ENCODE results near the gene KCNE4.

KCNE4 gene

GRCh38 chr2:223087466-223087865, 35.5 kb downstream of the KCNE4 start:
- no peak for DNase-seq (ENCODE audit: low spot score)

DNA sequence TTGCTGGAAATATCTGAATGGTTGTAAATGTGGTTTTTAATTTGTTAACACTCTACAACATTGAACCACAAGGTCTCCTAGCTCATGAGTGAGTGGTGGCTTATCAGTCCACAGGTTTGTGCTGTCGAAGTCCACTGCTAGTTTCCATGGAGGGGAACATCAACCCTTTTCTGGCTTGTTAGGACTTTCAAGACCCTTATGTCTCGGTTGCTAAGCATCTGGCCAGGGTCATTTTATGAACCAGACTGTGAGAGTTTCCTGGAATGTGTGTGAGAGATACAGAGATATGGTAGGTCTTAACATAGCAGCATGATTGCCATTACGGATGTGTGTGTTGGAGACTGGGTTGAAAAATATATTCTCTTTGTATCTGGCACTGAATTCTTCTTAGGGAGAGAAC, 36.9 kb downstream of the KCNE4 start:
- no peak for DNase-seq (ENCODE audit: low spot score)

- DNase-seq (ENCODE audit: low spot score), result no peak
Observed at GRCh38 chr2:223090039-223090438, 38.0 kb downstream of the KCNE4 start.

DNA sequence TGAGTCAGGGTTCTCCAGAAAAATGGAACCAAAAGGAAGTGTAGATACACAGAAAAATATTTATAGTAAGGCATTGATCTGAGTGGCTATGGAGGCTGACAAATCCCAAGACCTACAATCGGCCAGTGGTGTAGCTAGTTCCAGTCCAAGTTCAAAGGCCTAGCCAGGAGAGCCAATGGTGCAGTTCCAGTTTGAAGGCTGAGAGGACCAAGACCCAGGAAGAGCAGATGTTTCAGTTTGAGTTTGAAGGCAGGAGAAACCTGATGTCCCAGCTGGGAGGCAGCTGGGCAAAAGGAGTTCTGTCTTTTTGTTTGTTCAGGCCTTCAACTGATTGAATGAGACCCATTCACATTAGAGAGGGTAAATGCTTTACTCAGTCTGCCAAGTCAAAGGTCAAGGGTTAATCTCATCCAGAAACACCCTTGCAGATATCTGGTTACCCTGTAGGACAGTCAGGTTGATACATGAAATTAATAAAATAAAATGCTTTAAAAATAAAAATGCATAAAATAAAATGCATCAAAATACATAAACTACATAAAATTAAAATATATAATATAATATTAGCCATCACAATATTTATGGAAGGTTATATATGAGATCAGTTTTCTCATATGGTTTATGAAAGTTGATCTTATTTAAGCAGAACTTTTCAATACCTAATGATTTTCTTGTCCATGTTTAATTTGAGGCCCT, 38.7 kb downstream of the KCNE4 start:
- DNase-seq (ENCODE audit: low spot score), result no peak

DNA sequence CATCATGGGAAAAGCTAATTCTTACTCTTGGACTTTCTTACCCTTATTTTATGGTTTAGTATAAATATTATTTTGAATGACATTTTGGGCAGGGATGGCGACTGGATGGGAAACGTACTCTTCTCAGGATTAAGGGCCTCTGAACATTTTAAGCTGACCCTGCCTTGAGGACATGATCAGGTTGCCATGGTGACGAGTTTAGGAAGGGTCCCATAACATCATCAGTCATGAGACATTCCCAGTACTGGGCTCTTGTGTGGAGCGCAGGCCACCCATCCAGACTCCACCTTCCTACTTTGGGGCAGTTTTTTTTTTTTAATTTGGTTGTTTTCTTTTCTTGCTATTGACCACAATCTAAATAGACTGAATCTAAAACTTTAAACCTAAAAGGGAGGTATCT, 40.7 kb downstream of the KCNE4 start:
- DNase-seq (ENCODE audit: low spot score), result no peak

- DNase-seq (ENCODE audit: low spot score), result no peak
Observed at GRCh38 chr2:223093436-223094241, 41.6 kb downstream of the KCNE4 start.

GRCh38 chr2:223095207-223095606, 43.2 kb downstream of the KCNE4 start:
- DNase-seq (ENCODE audit: low spot score), result no peak

- DNase-seq (ENCODE audit: low spot score), result no peak
Observed at GRCh38 chr2:223096235-223096970, 44.4 kb downstream of the KCNE4 start.

DNA sequence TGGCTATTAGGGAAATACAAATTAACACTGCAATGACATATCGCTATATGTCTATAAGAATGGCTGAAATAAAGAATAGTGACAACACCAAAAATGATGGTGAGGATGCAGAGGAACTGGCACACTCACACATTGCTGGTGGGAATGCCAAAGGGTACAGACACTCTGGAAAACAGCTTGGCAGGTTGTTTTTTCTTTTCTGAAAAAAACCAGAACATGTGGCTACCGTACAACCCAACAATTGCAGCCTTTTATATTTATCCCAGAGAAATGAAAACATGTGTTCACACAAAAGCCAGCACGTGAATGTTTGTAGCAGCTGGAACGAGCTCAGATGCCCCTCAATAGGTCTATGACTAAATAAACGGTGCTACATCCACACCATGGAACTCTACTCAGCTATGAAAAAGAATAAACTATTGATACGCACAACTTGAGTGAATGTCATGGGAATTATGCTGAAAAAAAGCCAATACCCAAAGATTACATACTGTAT, 45.9 kb downstream of the KCNE4 start:
- DNase-seq (ENCODE audit: low spot score), result no peak

GRCh38 chr2:223099561-223099960, 47.6 kb downstream of the KCNE4 start:
- no peak for DNase-seq (ENCODE audit: low spot score)

- DNase-seq (ENCODE audit: low spot score), result no peak
Observed at GRCh38 chr2:223100061-223100511, 48.1 kb downstream of the KCNE4 start.

DNA sequence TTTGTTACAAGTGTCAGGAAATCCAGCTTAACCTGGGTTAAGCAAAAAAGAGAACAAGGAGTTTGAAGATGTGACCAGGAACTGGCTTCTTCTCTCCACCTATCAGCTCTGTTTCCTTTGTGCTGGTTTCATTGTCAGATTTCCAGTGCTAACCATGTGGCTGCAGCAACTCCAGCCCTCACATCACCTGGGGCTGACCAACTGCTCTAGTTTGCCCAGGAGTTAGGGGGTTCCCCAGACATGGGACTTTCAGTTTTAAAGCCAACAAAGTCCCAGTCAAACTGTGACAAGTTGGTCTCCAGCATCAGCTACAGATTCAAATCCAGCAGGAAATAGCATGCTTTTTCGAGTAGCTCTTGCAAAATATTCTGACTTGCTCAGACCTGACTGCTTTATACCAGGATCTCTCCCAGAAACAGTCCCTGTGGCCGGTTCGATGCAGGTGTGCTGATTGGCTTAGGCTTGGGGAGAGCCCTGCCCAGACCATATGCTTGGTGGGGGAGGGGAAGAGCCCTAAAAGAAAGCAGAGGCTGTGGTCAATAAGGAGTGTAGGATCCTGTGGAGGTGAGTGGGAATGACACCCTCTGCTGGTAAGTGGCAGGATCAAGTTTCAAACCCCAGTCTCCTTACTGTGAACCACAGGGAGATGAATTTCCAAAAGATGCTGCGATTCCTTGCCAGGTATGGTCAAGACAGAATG, 49.5 kb downstream of the KCNE4 start:
- DNase-seq (ENCODE audit: low spot score), result peak; percentile 43

DNA sequence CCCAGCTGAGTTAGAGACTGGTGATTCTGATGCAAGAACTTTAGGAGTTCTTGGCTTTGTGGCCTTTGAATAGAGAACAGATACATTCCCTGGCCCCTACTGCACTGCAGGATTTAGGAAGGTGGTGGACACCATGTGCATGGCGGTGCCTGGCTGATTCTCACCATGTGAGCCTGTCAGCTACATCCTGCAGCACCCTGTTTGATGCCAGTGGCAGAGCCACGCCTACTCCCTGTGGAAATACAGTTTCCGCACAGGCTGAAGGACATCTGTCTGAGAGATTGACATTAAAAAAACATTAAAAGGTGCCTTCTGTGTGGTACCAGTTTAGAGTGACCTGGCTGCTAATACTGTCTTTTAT, 50.0 kb downstream of the KCNE4 start:
- no peak for DNase-seq (ENCODE audit: low spot score)

DNA sequence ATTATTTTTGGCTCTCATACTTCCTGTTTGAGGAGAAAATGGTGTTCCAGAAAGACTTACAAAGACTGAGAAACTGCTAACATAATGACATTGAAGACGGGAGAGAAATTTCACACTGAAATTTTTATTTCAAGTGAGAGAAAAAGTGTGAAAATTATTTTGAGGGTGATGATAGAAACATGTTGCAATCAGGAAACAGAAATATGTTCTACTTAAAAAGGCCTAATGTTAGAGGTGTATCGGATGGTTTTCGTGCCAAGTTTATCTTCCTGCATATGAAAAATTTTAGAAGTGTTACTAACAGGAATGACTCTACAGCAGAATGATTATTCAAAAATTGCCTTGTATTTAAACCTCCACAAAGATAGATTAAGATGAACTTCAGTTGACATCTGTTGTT, 50.5 kb downstream of the KCNE4 start:
- DNase-seq (ENCODE audit: low spot score), result no peak

- DNase-seq (ENCODE audit: low spot score), result no peak
Observed at GRCh38 chr2:223104336-223105132, 52.5 kb downstream of the KCNE4 start.
